Muscle of back (tissue), 11 donors: ENCODE measurements around the gene UGT1A5. TPM values are rescaled to one million over a fixed set of nuclear protein-coding genes. Genes with fewer than 3 reads are reported as not detected.

ENCODE experiments used
- DNase-seq, 3 donors: peaks; one replicate each; pipeline versions ENCODE4 v3.0.0 to v3.0.0-alpha.2; 2013
- polyA plus RNA-seq, 10 donors: library from polyadenylated mRNA; unstranded; fragments of 120-200 nt; gene quantifications; one replicate each; pipeline ENCODE4 v1.2.1, GENCODE V29; 2013; ENCODE audit not compliant: insufficient read length in 10 of 10

UGT1A5 gene
- polyA plus RNA-seq, 10 donors, result not detected

- no peak for DNase-seq
Observed at GRCh38 chr2:233779722-233780121, 67.0 kb downstream of the UGT1A5 start.

- DNase-seq, result no peak
Observed at GRCh38 chr2:233780771-233781170, 68.1 kb downstream of the UGT1A5 start.

DNA sequence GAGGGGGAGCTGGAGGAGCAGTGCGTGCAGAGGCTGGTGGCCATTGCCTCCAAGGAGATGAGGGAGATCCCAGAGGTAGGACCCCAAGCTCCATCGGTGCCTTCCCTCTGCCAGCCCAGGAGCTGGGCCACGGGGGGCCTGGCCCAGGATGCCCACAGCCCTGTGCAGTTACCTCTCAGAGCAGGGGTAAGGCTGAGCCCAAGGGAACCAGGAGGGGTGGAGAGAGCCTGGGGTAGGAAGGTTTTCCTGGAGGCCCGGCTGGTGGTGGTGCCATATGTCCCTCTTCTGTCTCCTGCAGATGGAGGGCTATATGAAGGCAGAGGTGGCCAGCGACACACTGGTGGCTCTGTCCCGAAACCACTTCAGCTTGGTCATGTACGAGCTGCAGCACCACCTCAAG, 76.8 kb downstream of the UGT1A5 start:
- no peak for DNase-seq

DNA sequence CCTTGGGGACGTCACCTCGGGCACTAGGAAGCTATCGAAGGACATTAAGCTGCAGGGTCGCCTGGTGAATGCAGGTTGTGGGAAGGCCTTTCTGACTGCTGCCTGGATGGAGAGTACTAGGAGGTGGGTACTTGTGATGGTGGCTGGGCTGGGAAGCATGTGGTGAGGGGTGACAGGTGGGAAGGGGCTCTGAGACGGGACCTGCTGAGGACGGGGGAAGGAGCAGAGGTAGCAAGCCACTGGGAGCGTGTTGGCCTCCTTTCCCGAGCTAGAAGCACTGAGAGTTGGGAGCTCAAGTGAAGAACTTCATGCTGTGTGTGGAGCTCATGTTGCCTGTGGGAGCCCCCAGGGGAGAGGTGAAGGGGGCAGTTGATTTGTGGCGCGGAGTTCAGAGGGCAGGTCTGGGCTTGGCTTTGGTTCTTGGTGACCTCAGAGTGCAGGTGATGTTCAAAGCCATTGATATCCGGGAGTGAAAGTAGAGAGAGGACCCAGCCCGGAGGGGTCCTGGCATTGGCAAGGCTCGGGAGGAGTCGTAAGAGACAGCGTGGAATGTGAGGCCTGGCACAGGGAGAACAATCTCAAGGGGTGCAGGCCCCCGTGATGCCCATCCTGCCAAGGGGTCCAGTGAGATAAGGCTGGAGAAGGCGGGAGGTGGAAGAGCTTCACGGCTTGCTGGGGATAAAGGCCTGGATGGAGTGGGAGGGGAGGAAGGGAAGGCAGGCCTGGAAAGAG, 78.6 kb downstream of the UGT1A5 start:
- DNase-seq, result no peak

GRCh38 chr2:233791883-233792329, 79.2 kb downstream of the UGT1A5 start:
- no peak for DNase-seq

DNA sequence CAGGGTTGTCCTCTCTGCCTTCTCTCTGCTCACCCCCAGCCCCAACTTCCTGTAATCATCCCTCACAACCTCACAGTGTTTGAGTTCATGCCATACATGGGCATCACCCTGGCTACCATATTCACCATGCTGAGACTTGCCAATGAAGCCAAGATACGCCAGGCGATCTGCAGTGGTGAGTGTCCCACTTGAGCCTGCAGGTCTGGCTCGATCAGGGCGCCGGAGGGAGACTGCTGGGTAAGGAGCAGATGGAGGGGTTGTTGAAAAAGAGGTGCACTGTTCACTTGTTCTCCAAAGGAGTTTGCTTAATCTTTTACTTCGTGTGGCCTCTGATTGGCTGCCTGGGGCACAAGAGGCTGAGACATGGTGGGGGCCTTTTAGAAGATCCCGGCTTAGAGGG, 80.0 kb downstream of the UGT1A5 start:
- no peak for DNase-seq

DNA sequence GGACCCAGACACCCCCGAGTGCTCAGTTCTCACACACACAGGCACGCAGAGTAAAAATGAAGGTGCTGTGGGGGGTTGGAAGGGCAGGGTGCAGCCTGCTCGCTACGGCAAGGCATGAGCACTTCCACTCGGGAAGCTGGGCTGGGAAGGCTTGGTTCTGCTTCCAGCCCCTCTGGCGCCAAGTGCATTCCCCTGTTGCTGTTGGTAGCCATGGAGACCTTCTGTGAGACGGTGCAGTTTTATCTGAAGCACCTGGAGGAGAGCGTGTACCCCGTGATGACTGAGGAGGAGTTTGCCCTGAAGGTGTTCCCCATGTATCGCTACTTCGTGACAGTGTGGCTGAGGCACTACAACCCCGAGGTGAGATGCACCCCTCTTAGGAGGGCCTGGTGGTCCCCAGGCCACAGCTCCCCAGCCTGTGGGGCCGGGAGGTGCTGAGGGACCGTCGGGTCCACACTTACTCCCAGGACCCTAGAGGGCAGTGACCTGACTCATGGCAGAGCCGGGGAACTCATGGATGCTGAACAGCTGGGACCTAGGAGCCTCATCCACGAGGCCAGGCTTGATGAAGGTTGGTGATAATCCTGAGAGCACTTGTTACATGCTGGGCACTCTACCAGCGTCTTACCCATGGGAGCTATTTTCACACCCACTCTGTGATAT, 80.9 kb downstream of the UGT1A5 start:
- DNase-seq, result no peak

DNA sequence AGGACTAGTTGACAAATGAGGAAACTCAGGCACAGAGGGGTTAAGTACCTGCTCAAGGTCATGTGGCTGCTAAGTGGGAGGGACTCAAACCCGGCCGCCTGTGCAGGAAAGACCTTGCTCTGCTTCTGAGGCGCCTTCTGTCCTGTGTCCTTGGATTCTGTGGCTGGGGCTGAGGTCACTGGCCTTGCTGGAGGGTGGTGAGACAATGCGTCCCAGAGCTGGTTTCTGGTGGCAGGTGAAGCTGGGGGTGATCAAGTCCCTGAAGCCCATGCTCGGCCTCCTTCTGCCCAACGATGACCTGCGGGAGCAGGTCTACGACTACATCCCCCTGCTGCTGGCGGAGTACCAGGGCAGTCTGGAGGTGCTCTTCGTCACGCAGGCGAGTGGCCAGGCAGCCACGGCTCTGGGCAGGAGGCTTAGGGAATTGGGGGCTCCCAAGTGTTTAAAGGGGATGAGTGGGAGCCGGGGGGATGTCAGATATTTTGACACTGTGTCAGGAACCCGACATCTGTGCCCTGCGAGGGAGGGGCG, 81.5 kb downstream of the UGT1A5 start:
- DNase-seq, result no peak

DNA sequence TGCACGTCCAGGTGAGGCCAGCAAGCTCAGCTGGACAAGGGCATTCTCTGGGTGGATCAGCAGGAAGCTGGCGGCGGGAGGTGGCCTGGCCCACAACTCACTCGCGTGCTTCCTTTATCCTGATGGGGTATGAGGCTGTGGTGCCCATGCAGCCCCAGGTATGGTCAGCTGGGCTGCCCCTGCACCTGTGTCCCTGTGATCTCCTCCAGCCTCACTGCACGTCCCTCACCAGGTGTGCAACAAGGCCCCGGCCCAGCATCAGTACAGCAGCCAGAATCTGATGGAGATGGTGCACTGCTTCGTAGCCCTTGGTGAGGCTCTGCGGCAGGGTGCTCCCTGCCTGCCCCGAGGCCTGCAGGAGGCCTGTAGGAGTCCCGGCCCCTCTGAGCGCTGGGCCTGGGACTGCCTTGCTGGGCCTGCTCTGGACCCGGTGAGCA, 83.0 kb downstream of the UGT1A5 start:
- no peak for DNase-seq

GRCh38 chr2:233796254-233796653, 83.5 kb downstream of the UGT1A5 start:
- DNase-seq, result no peak

GRCh38 chr2:233798335-233799086, 85.8 kb downstream of the UGT1A5 start:
- DNase-seq, result no peak

DNA sequence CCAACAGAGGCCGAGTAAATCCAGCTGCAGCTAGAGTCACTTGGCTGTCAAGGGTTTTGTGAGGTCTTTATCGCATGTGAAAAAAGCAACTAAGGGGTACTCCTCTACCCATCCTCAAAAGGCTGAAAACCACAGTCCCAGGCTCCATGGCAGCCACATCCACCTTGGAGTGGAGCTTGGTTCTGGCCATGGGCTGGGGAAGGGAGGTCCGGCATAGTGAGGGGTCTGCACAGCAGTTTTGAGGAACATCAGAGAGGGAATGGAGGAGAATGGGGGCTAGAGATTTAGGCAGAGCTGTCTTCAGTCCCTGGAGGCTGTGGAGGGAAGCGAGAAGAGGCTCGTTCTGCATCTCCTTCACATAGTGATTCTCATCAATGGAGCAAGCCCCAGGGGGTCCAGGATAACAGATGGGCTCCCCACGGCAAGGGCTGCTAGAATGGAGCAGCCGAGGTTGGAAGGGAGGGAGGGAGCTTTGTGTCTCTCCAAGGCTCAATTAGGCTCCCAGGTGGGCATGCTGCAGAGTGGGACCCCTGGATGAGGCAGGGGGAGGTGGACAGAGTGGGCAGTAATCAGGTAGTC, 86.5 kb downstream of the UGT1A5 start:
- no peak for DNase-seq

DNA sequence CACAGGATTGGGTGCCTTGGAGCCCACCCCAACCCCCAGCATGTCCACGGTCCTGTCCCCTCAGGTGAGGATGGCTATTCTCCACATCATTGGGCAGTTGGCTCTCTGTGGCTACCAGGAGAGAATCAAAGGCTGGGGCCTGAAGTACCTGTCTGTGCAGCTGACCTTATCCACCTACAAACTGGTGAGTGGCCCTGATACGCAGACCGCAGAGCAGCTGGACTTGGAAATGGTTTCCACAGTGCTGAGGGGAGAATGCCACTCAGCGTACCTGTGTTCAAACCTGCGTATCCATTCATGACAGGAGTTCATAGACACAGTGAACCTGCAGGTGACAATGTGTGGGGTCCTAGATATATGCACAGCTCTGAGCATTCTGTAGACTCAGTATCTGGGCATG, 87.0 kb downstream of the UGT1A5 start:
- no peak for DNase-seq

DNA sequence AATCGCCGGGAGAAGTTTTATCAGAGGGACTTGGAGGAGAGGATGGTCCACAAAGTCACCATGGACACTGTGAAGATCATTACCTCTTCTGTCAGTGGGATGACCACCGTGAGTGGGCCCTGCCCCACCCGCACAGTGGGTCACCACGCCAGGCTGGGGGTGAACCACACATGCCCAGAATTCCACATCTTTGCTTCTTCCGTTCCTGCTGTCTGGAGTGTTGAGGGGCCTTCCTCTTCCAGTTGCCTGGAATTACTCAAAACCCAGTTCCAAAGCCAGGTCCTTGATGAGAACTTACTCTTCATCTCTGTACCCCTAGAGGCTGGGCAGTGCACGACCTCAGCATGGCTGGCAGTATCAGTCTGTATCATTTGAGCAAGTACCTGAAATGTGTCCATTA, 87.5 kb downstream of the UGT1A5 start:
- DNase-seq, result no peak

DNA sequence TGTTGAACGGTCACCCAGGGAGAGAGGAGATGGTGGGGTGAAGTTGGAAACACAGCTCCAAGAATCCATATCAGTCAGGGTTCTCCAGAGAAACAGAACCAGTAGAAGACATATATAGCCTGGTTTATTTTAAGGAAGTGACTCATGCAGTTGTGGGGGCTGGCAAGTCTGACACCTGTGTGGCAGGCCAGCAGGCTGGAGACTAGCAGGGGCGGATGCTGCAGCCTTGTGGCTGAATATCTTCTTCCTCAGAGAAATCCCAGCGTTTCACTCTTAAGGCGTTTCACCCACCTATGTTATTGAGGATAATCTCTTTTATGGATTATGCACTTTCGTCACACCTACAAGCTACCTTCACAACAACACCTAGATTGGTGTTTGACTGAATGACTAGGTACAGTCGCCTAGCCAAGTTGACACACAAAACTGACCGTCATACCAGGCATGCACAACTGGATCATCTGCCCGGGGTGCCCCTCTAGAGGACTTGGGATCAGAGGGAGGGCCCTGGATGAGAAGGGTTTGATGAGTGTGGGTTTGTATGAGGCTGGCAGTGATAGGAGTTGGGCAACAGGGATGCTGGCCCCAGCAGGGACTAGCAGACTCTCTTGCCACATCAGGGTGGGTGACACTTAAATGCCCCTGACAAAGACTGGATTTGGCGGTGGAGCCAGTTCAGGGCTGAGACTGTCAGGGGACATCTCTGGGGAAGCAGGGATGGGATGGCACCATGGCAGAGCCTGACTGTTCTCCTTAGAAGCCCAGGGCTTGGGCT, 88.8 kb downstream of the UGT1A5 start:
- no peak for DNase-seq

- DNase-seq, result no peak
Observed at GRCh38 chr2:233802132-233802815, 89.6 kb downstream of the UGT1A5 start.

DNA sequence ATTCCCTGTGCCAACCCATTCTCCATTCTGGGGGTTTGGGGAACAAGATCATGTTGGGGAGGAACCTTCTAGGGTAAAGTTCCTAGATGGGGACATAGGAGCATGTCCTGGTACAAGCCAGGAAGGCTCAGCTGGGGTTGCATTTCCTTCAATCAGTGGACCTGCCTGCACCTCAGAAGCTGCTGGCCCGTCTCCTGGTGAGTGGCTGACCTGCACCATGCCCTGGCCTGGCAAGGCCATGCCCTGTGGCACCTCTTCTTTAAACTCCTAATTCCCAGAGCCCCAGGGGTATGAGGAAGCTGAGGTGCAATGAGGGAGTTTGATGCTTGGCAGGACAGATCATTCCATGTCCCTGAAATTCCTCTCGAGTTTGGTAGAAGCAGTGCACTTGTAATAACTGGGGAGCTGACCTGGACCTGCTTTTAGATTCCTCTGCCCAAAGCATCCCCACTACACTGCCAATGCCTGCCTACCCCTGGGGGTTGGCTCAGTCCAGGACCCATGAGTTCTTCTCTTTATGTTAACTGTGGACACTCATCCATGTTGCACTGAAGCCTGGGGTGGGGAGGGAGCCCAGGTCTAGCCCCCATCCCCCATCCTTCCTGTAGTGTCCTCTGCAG, 90.7 kb downstream of the UGT1A5 start:
- DNase-seq, result no peak

DNA sequence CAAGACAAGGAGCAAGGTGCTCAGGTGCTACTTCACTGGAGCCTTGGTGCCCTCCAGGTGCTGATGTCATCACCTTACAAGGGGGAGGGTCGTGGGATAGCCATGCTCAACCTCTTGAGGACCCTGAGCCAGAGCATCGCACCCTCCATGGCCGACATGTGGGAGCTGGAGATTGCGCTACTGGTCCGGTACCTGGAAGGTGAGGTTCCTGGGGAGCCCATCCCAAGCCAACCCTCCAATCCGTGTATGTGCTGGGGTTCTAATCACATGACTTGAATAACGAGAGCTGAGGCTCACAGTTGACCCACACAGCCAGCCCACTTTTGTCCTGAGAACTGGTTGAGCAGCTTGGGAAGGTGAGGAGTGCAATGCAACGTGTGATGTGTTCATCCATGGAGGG, 91.3 kb downstream of the UGT1A5 start:
- DNase-seq, result no peak

GRCh38 chr2:233807215-233807865, 94.6 kb downstream of the UGT1A5 start:
- no peak for DNase-seq
